HepG2 (cell line): ENCODE measurements around the gene ZNF12.

Experiments used
- FIP1L1 ChIP-seq: fragments of 200-400 bp; formaldehyde crosslinking; IDR thresholded peaks from 2 replicates; pipeline ENCODE4 v1.6.1; 2018; ENCODE audit warnings: low read depth, mild to moderate bottlenecking, low read length, moderate library complexity, borderline replicate concordance; ENCODE audit not compliant: insufficient read depth
- MAF1 ChIP-seq: sonication (generic); formaldehyde crosslinking; IDR thresholded peaks from 2 replicates; pipeline ENCODE4 v1.5.0; 2020; ENCODE audit warnings: missing genetic modification reagents, borderline replicate concordance
- SMARCC2 ChIP-seq: fragments of 450-650 bp; IDR thresholded peaks from 2 replicates; pipeline ENCODE4 v1.6.1; 2017; ENCODE audit warnings: antibody characterized with exemption, mild to moderate bottlenecking
- SMC3 ChIP-seq: IDR thresholded peaks from 2 replicates; pipeline ENCODE4 v1.6.1; 2011; ENCODE audit warnings: low read length, improper control_type of control experiment
- SNRNP70 ChIP-seq: fragments of 200-400 bp; formaldehyde crosslinking; IDR thresholded peaks from 2 replicates; pipeline ENCODE4 v1.6.1; 2017; ENCODE audit warnings: mild to moderate bottlenecking, low read depth, low read length, moderate library complexity
- TCF7L2 ChIP-seq: IDR thresholded peaks from 2 replicates; pipeline ENCODE4 v1.6.1; 2011; ENCODE audit warnings: mild to moderate bottlenecking, low read depth, low read length, moderate library complexity
- USF2 ChIP-seq, 2 experiments: sonication (generic) in 1 of 2; formaldehyde crosslinking in 1 of 2; IDR thresholded peaks; 2 replicates each; pipeline versions ENCODE4 v1.5.1 to v1.6.1; 2011 to 2020; ENCODE audit warnings: borderline replicate concordance in 1 of 2, low read depth in 1 of 2, low read length in 1 of 2, mild to moderate bottlenecking in 1 of 2, missing genetic modification reagents in 1 of 2, moderate library complexity in 1 of 2
- ZBTB20 ChIP-seq: sonication (generic); formaldehyde crosslinking; IDR thresholded peaks from 2 replicates; pipeline ENCODE4 v1.8.1; 2023; ENCODE audit warnings: missing genetic modification reagents, low read depth, mild to moderate bottlenecking, borderline replicate concordance
- TF ChIP-seq, protein P1 (sequence below): sonication (generic); formaldehyde crosslinking; IDR thresholded peaks from 2 replicates; pipeline ENCODE4 v1.5.0; 2020; ENCODE audit warnings: mild to moderate bottlenecking, missing genetic modification reagents, moderate library complexity

DNA sequence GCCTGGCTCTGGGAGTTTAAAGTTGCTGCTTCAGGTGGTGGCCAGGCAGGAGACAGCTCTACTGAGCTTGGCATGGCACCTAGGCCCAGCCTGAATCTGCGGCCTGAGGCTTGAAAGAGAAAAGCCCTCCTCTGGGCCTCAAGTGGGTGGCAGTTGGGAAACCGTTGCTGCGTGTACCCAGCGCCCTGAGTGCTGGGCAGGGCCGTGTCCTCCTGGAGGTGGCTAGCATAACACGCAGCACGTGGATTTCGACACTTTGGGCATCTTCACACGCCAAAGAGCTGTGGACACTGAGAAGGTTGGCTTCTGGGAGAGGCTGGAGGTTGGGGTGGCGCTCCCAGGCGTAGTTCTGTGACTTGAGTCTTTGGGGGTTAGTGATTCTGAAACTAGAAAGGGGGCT lies 67.1 kb downstream of the ZNF12 start:
- TF ChIP-seq ZBTB20 (CRISPR knock-in tag) (no peak), MAF1 (CRISPR knock-in tag) (no peak), USF2 (IDR thresholded peaks at IDR 0.05; ENCODE audit: low read depth, low read length) (no peak), USF2 (CRISPR knock-in tag; IDR thresholded peaks at IDR 0.05; ENCODE audit: borderline replicate concordance) (no peak), SMARCC2 (no peak), TCF7L2 (no peak), SNRNP70 (no peak), FIP1L1 (no peak), SMC3 (no peak)
- TF ChIP-seq, protein P1, sequence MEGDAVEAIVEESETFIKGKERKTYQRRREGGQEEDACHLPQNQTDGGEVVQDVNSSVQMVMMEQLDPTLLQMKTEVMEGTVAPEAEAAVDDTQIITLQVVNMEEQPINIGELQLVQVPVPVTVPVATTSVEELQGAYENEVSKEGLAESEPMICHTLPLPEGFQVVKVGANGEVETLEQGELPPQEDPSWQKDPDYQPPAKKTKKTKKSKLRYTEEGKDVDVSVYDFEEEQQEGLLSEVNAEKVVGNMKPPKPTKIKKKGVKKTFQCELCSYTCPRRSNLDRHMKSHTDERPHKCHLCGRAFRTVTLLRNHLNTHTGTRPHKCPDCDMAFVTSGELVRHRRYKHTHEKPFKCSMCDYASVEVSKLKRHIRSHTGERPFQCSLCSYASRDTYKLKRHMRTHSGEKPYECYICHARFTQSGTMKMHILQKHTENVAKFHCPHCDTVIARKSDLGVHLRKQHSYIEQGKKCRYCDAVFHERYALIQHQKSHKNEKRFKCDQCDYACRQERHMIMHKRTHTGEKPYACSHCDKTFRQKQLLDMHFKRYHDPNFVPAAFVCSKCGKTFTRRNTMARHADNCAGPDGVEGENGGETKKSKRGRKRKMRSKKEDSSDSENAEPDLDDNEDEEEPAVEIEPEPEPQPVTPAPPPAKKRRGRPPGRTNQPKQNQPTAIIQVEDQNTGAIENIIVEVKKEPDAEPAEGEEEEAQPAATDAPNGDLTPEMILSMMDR (CRISPR knock-in tag), result no peak
